NCI-H446 (cell line): ENCODE data around the gene RNU4-1.

Experiments
- DNase-seq, 2 experiments: peaks; one replicate each; lab custom pipeline; 2025; lab: John Stamatoyannopoulos, UW

The RNU4-1 gene

GRCh38 chr12:120290609-120291305 is 2.3 kb downstream of the RNU4-1 start:
- no peak for DNase-seq

DNA sequence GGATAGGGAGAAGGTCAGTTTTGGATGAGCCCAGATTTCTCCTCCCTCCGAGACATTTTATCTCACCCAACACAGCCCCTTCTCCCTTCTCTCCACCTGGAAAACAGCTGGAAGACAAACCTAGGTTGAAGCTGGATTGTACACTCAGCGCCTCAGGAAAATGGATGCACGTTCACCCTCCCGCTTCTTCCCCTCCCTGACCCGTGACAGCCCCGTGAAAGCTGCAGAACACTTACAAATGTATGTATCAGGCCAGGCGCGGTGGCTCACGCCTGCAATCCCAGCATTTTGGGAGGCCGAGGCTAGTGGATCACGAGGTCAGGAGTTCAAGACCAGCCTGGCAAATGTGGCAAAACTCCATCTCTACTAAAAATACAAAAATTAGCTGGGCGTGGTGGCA is 5.5 kb downstream of the RNU4-1 start:
- no peak for DNase-seq

DNA sequence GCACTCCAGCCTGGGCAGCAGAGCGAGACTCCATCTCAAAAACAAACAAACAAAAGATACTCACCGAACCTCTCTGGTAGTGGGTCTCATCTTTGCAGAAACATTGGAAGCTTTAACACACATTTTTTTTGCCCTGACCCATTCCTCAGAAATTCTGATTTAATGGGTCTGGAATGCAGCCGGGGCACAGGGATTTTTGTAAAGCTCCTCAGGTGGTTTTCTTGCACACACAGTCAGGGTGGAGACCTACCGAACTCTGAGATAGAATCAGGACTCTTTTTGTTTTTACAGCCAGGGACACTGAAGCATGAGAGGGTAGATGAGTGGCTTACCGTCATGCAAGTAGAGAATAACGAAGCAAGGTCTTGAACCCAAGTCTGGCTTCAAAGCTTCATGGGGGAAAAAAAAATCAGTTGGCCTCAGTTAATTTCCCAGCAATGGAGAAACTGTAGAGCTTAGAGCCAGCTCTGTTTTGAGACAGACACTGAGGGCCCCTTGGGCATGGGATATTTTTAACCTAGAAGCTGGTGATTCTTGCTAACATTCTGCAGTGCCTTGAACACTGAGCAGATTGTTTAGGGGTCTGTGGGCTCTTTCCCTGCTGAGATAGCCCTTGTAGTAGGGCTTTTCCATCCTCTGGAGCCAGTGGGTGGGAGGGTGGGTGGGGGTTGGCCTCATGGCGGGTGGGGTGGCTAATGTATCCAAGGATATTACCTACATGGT is 6.1 kb downstream of the RNU4-1 start:
- DNase-seq: no peak

GRCh38 chr12:120284381-120284780 is 8.7 kb downstream of the RNU4-1 start:
- DNase-seq: no peak

- no peak for DNase-seq
These were observed 9.7 kb downstream of the RNU4-1 start for GRCh38 chr12:120283318-120283717.

DNA sequence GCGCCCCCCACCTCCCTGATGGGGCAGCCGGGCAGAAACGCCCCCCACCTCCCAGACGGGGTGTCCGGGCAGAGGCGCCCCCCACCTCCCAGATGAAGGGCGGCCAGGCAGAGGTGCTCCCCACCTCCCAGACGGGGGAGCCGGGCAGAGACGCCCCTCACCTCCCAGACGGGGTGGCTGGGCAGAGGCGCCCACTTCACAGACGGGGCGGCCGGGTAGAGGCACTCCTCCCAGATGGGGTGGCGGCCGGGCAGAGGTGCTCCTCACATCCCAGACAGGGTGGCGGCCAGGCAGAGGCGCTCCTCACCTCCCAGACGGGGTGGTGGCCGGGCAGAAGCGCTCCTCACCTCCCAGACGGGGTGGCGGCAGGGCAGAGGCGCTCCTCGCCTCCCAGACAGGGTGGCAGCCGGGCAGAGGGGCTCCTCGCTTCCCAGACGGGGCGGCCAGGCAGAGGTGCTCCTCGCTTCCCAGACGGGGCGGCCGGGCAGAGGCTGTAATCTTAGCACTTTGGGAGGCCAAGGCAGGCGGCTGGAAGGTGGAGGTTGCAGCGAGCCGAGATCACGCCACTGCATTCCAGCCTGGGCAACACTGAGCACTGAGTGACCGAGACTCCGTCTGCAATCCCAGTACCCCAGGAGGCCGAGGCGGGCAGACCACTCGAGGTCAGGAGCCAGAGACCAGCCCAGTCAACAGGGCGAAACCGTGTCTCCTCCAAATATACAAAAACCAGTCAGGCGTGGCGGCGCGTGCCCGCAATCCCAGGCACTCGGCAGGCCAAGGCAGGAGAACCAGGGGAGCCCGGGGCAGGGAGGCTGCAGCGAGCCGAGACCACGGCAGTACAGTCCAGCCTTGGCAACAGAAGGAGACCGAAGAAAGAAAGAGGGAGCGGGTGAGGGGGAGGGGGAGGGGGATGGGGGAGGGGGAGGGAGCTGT is 14.6 kb downstream of the RNU4-1 start:
- DNase-seq: no peak

- no peak for DNase-seq
These were observed 16.3 kb downstream of the RNU4-1 start for GRCh38 chr12:120276734-120277133.

DNA sequence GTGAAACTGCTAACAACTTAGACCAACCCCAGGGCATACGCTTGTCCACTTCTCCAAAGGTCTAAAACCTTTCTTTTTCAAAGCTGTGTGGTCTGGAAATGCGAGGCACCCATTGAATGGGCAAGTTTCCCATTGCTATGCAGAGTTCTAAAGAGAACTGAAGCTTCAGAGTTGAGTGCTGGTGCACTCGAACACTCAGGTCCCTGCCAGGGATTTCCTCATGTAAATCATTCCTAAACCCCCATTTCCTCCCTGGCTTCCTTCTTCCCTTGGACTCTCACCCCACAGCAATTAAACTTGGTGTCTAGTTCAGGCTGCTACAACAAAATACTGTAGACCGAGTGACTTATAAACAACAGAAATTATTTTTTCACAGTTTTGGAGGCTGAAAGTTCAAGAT is 25.3 kb downstream of the RNU4-1 start:
- DNase-seq: no peak

- DNase-seq: no peak
These were observed 26.7 kb downstream of the RNU4-1 start for GRCh38 chr12:120266180-120266870.

DNA sequence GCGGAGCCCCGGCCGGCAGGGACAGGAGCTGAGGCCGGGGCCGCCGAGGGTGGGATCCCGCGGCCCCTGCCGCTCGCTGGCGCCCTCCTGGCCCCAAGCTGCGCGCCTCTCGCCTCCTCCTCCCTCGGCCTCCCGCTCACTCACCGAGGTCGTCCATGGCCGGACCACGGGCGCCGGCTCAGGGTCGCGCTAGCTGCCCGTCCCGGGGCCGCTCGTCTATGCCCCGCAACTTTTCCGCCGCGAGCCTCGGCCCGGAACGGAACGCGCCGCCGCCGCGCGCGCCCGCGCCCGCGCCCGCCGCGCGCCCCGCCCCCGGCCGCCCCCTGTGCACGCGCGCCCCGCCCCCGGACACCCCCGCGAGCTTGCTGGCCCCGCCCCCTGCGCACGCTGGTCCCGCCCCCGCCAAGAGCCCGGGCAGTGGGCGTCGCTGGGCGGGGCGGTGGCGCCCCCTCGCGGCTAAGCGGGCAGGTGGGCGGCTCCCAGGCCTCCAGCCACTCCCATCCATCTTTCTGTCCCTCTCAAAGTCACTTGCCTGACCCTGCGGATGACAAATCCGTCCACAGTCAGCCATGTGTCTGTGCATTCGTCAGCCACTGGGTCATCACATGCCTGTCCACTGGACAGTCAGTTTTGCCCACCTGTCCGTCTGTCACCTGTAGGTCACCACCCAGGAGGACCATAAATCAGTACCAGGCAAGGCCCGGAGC is 27.4 kb downstream of the RNU4-1 start, which contains the start of gene PXN:
Gene PXN (minus strand): TSS at position 258 of the 707 bp plus-strand sequence. CDS start 101 bp downstream, at position 157.
- DNase-seq: peak; percentile 29 to 82

DNA sequence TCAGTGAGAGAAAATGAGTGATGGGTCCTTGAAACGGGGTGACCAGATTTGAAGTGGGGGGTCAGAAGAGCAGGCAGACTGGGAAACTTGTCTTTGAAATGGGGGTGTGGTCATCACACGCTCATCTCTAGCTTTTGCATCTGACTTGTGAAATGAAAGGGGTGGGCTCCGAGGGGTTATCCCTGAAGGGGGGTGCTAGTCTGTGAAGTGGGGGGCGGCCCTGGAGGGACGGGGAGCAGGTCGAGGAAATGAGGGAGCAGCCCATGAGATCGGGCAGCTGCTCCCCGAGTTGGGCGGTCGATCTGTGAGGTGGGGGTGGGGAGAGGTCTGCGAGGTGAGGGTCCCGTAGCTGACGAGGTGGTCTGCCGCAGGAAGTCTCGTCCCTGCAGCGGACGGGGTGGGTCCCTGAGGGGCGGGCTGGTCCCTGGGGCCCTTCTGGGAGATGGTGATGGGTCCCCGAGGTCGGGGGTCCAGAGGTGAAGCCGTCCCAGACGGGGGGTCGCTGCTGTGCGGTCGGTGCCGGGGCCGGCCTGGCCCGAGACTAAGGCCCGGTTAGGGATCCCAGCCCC is 28.0 kb downstream of the RNU4-1 start:
- DNase-seq: no peak

DNA sequence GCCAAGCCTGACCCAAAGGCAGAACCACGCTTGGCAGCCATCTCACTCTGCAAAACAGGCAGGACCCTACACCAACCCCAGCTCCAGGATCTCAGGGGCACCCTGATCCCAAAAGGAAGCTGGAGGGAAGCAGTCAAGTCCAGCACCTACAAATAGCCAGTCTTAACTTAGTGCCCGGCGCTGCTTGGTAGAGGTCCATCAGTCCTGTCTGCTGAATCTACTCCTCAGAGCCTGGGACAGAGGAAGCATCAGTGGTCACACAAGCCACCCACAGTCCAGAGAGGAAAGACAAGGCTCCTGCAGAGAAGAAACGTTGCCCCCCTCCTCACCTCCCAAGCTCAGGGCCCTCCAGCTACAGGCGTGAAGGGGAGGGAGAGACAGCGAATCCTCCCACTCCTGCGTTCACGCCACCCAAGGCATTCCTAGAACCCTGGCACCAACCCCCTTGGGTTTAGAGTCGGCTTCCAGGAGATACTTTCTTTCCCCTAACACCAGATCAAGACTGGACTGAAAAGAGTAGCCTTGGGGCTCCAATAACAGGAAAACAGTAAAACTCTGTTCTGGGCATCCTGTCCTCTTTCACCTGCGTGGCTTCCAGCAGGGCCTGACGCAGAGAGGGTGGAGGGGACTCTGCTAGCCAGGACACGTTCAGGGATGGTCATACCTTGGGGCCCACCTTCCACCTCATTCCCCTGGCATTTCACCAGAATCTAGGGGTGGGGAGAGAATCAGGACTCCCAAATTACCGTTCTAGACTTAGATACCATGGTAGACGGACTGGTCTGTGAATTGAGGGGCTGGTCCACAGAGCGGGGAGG is 28.7 kb downstream of the RNU4-1 start:
- no peak for DNase-seq

DNA sequence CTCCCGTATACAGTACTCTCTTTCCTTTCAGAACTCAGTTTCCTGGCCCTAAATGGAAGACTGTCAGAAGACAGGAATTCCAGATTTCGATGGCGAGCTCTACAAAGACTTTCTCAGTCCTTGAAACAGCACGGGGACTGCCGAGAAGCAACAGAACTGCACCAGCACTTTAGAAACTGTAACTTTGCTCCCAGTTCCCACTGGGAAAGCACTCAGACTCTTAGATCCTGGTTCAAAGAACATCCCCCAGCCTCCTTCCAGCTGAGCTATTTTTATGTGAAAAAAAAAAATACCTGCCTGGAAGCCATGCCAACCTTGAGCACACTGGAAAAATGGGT is 29.3 kb downstream of the RNU4-1 start:
- DNase-seq: no peak

- DNase-seq: no peak
These were observed 29.9 kb downstream of the RNU4-1 start for GRCh38 chr12:120262852-120263747.

DNA sequence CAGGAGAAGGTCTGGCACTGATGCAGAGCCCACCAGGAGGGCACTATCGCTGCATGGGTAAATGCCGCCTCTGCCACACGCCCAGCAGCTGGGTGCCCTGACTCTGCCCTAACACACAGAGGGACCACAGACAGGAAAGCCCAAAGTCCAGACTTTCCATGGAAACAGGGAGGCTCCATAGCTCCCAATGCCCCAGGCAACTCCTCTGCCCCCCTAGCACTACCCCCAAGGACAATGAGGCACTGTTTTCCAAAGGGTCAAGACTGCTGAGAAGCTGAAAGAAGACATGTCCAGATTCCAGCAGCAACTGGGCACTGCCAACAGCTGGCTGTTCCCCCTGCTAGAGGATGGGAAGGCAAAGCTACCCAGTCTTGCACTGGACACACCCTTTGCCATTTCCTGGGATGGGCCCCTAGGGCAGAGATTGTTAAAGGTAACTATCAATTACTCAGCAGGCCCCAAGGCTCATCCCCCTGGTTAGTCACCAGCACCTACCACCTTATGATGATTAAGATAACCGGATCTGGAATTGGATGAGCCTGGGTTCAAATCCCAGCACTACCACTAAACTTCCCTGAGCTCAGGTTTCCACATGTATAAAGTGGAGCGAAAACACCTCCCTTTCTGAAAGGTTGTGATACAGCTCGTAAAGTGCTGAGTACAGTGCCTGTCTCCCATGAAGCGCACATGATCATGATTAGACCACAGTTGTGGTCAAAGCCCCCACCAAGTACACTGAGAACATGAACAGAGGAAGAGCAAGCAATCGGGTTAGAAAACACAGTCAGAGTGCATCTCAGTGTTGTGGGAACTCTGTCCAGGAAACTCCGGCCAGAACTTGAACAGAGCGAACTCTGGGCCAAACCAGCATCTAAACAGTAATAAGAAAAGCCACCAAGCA is 30.8 kb downstream of the RNU4-1 start:
- DNase-seq: no peak

- no peak for DNase-seq
These were observed 32.4 kb downstream of the RNU4-1 start for GRCh38 chr12:120260607-120261006.

- DNase-seq: no peak
These were observed 33.4 kb downstream of the RNU4-1 start for GRCh38 chr12:120259418-120260202.
